Gastroesophageal sphincter (tissue), 3 donors: ENCODE measurements around the gene TXNDC11.

ENCODE experiments used
- EP300 ChIP-seq: sonication (generic); formaldehyde crosslinking; IDR thresholded peaks from one replicate; pipeline ENCODE4 v1.6.1; 2017; ENCODE audit warnings: antibody characterized with exemption, mild to moderate bottlenecking
- POLR2AphosphoS5 ChIP-seq: sonication (generic); formaldehyde crosslinking; IDR thresholded peaks from one replicate; pipeline ENCODE4 v1.6.1; 2017; ENCODE audit warnings: antibody characterized with exemption
- TF ChIP-seq, protein P1 (sequence below), 4 experiments: fragments of 200-600 bp in 2 of 4; fragments of 450-650 bp in 2 of 4; sonication (generic) in 1 of 4; IDR thresholded peaks; one replicate each; pipeline ENCODE4 v1.5.1; 2017 to 2019; ENCODE audit warnings: antibody characterized with exemption in 4 of 4, mild to moderate bottlenecking in 2 of 4, moderate library complexity in 2 of 4

DNA sequence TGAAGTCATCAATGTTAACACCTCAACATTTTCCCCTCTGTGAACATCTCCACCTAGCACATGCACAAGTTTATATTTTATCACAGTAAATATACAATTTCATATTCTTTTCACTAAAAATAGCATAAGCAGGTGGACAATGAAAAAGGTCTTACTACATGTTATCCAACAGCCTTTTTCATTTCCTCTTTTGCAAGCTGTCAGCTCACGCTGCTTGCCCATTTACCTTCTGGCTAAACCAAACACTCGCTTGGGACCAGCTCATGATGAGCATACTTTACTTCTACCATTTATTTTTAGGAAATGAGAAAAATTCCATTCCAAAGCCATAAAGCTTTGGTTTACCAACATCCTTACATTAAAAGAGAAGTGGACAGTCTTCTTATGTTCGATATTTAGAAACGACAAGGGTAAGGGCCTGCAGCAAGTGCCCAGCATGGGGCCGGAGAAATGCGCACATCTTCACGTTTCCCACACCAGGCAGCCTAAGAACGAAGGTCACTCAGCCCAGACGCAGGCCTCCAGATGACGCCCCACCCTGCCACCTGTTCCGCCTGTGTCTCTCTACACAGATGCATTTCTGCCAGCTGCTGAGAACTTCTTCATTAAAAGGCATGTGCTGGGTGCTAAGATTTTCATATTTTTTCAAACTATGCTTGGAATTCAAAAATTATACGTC is 60.5 kb downstream of the TXNDC11 start:
- TF ChIP-seq, protein P1, sequence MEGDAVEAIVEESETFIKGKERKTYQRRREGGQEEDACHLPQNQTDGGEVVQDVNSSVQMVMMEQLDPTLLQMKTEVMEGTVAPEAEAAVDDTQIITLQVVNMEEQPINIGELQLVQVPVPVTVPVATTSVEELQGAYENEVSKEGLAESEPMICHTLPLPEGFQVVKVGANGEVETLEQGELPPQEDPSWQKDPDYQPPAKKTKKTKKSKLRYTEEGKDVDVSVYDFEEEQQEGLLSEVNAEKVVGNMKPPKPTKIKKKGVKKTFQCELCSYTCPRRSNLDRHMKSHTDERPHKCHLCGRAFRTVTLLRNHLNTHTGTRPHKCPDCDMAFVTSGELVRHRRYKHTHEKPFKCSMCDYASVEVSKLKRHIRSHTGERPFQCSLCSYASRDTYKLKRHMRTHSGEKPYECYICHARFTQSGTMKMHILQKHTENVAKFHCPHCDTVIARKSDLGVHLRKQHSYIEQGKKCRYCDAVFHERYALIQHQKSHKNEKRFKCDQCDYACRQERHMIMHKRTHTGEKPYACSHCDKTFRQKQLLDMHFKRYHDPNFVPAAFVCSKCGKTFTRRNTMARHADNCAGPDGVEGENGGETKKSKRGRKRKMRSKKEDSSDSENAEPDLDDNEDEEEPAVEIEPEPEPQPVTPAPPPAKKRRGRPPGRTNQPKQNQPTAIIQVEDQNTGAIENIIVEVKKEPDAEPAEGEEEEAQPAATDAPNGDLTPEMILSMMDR (IDR thresholded peaks at IDR 0.05): no peak
- TF ChIP-seq POLR2AphosphoS5 (no peak), EP300 (no peak)
